HL-60 (cell line): Measurements from ENCODE around the gene DISP2.

ENCODE experiments used
- SPI1 ChIP-seq: IDR thresholded peaks from 2 replicates; pipeline ENCODE4 v1.6.1; 2012; ENCODE audit warnings: low read depth, mild to moderate bottlenecking, borderline replicate concordance
- TF ChIP-seq, protein P1 (sequence below): IDR thresholded peaks from one replicate; pipeline ENCODE4 v1.5.1; 2011; ENCODE audit warnings: low read length, control low read depth, inconsistent platforms; ENCODE audit not compliant: insufficient read depth

DNA sequence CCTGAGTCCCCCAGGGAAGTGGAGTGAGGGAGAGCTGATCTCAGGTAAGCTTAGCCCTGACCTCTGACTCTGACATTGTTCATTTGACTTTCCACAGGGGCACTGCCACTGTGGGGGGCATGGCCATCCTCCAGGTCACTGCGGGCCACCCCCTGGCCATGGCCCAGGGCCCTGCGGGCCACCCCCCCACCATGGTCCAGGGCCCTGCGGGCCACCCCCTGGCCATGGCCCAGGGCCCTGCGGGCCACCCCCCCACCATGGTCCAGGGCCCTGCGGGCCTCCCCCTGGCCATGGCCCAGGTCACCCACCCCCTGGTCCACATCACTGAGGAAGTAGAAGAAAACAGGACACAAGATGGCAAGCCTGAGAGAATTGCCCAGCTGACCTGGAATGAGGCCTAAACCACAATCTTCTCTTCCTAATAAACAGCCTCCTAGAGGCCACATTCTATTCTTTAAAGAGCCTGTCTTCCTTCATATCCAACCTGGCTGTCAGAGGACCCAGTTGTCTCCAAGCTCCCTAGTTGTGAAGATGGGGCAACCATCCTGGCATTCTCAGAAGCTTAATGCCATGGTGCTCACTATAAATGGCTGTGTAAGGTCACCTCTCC is 1.9 kb upstream of the DISP2 start:
- TF ChIP-seq, protein P1, sequence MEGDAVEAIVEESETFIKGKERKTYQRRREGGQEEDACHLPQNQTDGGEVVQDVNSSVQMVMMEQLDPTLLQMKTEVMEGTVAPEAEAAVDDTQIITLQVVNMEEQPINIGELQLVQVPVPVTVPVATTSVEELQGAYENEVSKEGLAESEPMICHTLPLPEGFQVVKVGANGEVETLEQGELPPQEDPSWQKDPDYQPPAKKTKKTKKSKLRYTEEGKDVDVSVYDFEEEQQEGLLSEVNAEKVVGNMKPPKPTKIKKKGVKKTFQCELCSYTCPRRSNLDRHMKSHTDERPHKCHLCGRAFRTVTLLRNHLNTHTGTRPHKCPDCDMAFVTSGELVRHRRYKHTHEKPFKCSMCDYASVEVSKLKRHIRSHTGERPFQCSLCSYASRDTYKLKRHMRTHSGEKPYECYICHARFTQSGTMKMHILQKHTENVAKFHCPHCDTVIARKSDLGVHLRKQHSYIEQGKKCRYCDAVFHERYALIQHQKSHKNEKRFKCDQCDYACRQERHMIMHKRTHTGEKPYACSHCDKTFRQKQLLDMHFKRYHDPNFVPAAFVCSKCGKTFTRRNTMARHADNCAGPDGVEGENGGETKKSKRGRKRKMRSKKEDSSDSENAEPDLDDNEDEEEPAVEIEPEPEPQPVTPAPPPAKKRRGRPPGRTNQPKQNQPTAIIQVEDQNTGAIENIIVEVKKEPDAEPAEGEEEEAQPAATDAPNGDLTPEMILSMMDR, result no peak
- TF ChIP-seq SPI1, result no peak
